HG02642 (cell line): Measurements from ENCODE around the gene KCNMB3.
"Not testable (repeated sequence)": the region's sequence is repeated elsewhere in the genome, so short reads cannot be mapped to it uniquely, and the experiment has no call there.

Experiments
- ATAC-seq: cut with Tn5 transposase; IDR thresholded peaks from one replicate; pipeline ENCODE4 v1.9.1; 2021; ENCODE audit warnings: mild to moderate bottlenecking; ENCODE audit not compliant: unreplicated experiment, poor library complexity

Gene KCNMB3

GRCh38 chr3:179218213-179218612, 32.7 kb downstream of the KCNMB3 start:
- not testable (repeated sequence) for ATAC-seq

GRCh38 chr3:179215550-179215949, 35.4 kb downstream of the KCNMB3 start:
- ATAC-seq: not testable (repeated sequence)

GRCh38 chr3:179200790-179201189, 50.1 kb downstream of the KCNMB3 start:
- no peak for ATAC-seq

- ATAC-seq: no peak
Measured at GRCh38 chr3:179196700-179197099, 54.2 kb downstream of the KCNMB3 start.

- ATAC-seq: peak; percentile 90
Measured at GRCh38 chr3:179196098-179196497, 54.8 kb downstream of the KCNMB3 start.

GRCh38 chr3:179194931-179195330, 56.0 kb downstream of the KCNMB3 start:
- no peak for ATAC-seq
